Caco-2 (cell line): Measurements from ENCODE around the gene PCDH18. TPM values are rescaled to one million over a fixed set of nuclear protein-coding genes. Genes with fewer than 3 reads are reported as not detected.
A peak's percentile ranks its signal among the peaks of the same experiment; 100 is the strongest.

Experiments used
- Bru-seq: library from RNA; stranded (reverse); fragments of 400-500 nt; gene quantifications from one replicate; lab custom pipeline; 2021; lab: Mats Ljungman, UMichigan
- BruChase-seq, 2 experiments: library from RNA; stranded (reverse); fragments of 400-500 nt; gene quantifications; one replicate each; lab custom pipeline; 2021; lab: Mats Ljungman, UMichigan
- BruUV-seq: library from RNA; stranded (reverse); fragments of 400-500 nt; replicated peaks from 2 replicates; lab custom pipeline; 2021; lab: Mats Ljungman, UMichigan
- CTCF ChIA-PET: fragments of 300-600 bp; sonication (Branson Sonifier 250); formaldehyde crosslinking; loops from one replicate; lab custom pipeline; 2022; ENCODE audit warnings: antibody characterized with exemption; lab: Charles Lee
- POLR2A ChIA-PET: fragments of 300-600 bp; sonication (Branson Sonifier 250); formaldehyde crosslinking; loops from one replicate; lab custom pipeline; 2022; ENCODE audit warnings: antibody characterized with exemption; lab: Charles Lee
- DNase-seq, 2 experiments: peaks; one replicate each; pipeline versions ENCODE4 v3.0.0 to v3.0.0-alpha.2; 2020 to 2022
- H3K27me3 ChIP-seq: replicated peaks from 2 replicates; pipeline ENCODE4 v1.6.0; 2011; ENCODE audit warnings: low read length; ENCODE audit not compliant: control insufficient read depth, insufficient read depth
- H3K36me3 ChIP-seq: 2 replicates; pipeline ENCODE4 v1.5.1; 2011; ENCODE audit warnings: low read length; ENCODE audit not compliant: control insufficient read depth, insufficient read depth
- H3K4me1 ChIP-seq: fragments of 250-450 bp; sonication (Bioruptor Pico); 2 replicates; pipeline ENCODE4 v1.5.1; 2020; ENCODE audit warnings: mild to moderate bottlenecking
- H3K4me3 ChIP-seq: 2 replicates; pipeline ENCODE4 v1.5.1; 2011; ENCODE audit warnings: low read depth, mild to moderate bottlenecking, control low read depth, low read length
- H3K9me3 ChIP-seq: fragments of 250-450 bp; sonication (Bioruptor Pico); 2 replicates; pipeline ENCODE4 v1.5.1; 2020; ENCODE audit warnings: mild to moderate bottlenecking, moderate library complexity
- H3K27ac Mint-ChIP-seq: one replicate; pipeline ENCODE4 v1.8.0; 2022; ENCODE audit warnings: mixed read lengths; ENCODE audit not compliant: unreplicated experiment
- H3K27me3 Mint-ChIP-seq: one replicate; pipeline ENCODE4 v1.8.0; 2022; ENCODE audit warnings: mixed read lengths; ENCODE audit not compliant: insufficient read depth, unreplicated experiment
- H3K36me3 Mint-ChIP-seq: one replicate; pipeline ENCODE4 v1.8.0; 2022; ENCODE audit warnings: mild to moderate bottlenecking, mixed read lengths; ENCODE audit not compliant: insufficient read depth, unreplicated experiment
- H3K4me1 Mint-ChIP-seq: one replicate; pipeline ENCODE4 v1.8.0; 2022; ENCODE audit warnings: low read depth, mixed read lengths; ENCODE audit not compliant: unreplicated experiment
- H3K4me3 Mint-ChIP-seq: one replicate; pipeline ENCODE4 v1.8.0; 2022; ENCODE audit warnings: mild to moderate bottlenecking, moderate library complexity, mixed read lengths; ENCODE audit not compliant: unreplicated experiment
- H3K9me3 Mint-ChIP-seq: one replicate; pipeline ENCODE4 v1.8.0; 2022; ENCODE audit warnings: mixed read lengths; ENCODE audit not compliant: unreplicated experiment
- intact Hi-C: fragments of 100-400 bp; cut with micrococcal nuclease; formaldehyde crosslinking; loops from one replicate; pipeline ENCODE4 v1.10.0; 2022; ENCODE audit not compliant: unreplicated experiment
- long read RNA-seq: library from polyadenylated mRNA; stranded (forward); transcript quantifications from one replicate; pipeline ENCODE4 v2.0.0, GENCODE V29; 2022
- total RNA-seq: library from RNA; stranded (reverse); gene quantifications from 2 replicates; pipeline ENCODE4 v1.2.3, GENCODE V29; 2022
- TF ChIP-seq, protein P1 (sequence below), 2 experiments: fragments of 200-600 bp in 1 of 2; IDR thresholded peaks; 1 replicate in 1 of 2; 2 replicates in 1 of 2; pipeline versions ENCODE4 v1.5.1 to v1.8.0; 2011 to 2022; ENCODE audit warnings: antibody characterized with exemption in 1 of 2, control low read depth in 1 of 2, inconsistent platforms in 1 of 2, low read depth in 1 of 2, low read length in 1 of 2, mild to moderate bottlenecking in 1 of 2, moderate library complexity in 1 of 2; ENCODE audit not compliant: insufficient read depth in 1 of 2, severe bottlenecking in 1 of 2, unreplicated experiment in 1 of 2

PCDH18 gene, protein sequence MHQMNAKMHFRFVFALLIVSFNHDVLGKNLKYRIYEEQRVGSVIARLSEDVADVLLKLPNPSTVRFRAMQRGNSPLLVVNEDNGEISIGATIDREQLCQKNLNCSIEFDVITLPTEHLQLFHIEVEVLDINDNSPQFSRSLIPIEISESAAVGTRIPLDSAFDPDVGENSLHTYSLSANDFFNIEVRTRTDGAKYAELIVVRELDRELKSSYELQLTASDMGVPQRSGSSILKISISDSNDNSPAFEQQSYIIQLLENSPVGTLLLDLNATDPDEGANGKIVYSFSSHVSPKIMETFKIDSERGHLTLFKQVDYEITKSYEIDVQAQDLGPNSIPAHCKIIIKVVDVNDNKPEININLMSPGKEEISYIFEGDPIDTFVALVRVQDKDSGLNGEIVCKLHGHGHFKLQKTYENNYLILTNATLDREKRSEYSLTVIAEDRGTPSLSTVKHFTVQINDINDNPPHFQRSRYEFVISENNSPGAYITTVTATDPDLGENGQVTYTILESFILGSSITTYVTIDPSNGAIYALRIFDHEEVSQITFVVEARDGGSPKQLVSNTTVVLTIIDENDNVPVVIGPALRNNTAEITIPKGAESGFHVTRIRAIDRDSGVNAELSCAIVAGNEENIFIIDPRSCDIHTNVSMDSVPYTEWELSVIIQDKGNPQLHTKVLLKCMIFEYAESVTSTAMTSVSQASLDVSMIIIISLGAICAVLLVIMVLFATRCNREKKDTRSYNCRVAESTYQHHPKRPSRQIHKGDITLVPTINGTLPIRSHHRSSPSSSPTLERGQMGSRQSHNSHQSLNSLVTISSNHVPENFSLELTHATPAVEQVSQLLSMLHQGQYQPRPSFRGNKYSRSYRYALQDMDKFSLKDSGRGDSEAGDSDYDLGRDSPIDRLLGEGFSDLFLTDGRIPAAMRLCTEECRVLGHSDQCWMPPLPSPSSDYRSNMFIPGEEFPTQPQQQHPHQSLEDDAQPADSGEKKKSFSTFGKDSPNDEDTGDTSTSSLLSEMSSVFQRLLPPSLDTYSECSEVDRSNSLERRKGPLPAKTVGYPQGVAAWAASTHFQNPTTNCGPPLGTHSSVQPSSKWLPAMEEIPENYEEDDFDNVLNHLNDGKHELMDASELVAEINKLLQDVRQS
- total RNA-seq = 0.29 and 0.49 TPM in 2 replicates
- percentile 27 among the genes with signal in this experiment for Bru-seq, nascent RNA
- BruChase-seq, experiment 1, labeled RNA remaining after a 2-hour chase = percentile 24 among the genes with signal in this experiment
- percentile 15 among the genes with signal in this experiment for BruChase-seq, experiment 2, labeled RNA remaining after a 6-hour chase
- long read RNA-seq = 0 reads

DNA sequence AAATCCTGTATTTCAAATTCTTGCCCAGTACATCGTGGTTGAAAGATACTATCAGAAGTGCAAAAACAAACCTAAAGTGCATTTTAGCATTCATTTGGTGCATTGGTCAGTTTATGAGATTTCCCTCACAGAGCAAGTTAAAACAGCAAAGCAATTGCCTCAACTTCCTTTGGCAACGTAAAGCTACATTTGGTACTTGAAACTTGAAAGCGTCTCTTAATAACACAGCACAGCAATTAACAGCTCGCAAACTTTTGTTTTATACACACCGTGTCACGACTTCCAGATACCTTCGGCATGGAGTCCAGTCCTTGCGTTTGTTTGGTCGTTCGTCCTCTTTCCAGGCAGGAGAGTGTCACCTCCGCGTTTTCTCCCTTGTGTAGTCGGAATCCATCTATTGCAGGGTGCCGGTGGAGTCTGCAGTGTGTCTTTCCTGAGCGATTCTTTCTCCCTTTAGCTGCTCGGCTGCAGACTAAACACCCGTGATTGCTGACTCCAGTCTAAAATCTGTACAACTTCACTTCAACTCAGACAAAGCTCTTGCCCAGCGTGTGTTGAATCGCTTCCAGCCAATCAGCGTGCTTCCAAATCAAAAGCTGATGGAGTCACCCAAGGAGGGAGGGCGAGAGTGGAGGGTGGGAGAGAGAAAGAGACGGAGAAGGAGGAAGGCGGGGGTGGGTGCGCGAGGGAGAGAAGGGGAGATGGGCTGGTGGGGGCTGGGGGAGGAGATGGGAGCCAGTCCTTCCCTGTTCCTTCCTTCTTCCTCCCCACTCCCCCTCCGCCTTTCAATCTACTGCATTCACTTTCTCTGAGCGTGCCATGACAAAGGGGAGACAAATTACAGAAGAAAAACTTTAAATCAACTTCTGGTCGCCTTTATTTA, at the start of gene PCDH18:
TSS of gene PCDH18 (minus strand) at position 509 of the 883 bp plus-strand sequence. CDS start at position 103, 406 bp downstream.
- intact Hi-C loops = no loop called here
- Mint-ChIP-seq H3K36me3 (no peaks in the 10 kb centered on the region), H3K9me3 (no peaks in the 10 kb centered on the region), H3K4me3 (no peak within 1 kb of the TSS), H3K27ac (no peak within 1 kb of the TSS), H3K4me1 (no peaks in the 10 kb centered on the region), H3K27me3 (peaks cover 5% of the 10 kb centered on the region)
- BruUV-seq = no TSS peak
- H3K9me3 ChIP-seq = no peaks in the 10 kb centered on the region
- peak in 1 of 2 experiments; percentile 43 for DNase-seq
- no peaks in the 10 kb centered on the region for H3K27me3 ChIP-seq
- H3K36me3 ChIP-seq = no peaks in the 10 kb centered on the region
- H3K4me1 ChIP-seq = 0 out of 2 replicates have a peak, but pooled peaks cover 2% of the 10 kb centered on the region
- ChIA-PET CTCF (no interaction called here), POLR2A (interaction anchor here (0.5 kb wide), 1 partner anchor 325 kb away, joined by 3 read pairs; no protein-coding TSS in a partner anchor)
- TF ChIP-seq, protein P1, sequence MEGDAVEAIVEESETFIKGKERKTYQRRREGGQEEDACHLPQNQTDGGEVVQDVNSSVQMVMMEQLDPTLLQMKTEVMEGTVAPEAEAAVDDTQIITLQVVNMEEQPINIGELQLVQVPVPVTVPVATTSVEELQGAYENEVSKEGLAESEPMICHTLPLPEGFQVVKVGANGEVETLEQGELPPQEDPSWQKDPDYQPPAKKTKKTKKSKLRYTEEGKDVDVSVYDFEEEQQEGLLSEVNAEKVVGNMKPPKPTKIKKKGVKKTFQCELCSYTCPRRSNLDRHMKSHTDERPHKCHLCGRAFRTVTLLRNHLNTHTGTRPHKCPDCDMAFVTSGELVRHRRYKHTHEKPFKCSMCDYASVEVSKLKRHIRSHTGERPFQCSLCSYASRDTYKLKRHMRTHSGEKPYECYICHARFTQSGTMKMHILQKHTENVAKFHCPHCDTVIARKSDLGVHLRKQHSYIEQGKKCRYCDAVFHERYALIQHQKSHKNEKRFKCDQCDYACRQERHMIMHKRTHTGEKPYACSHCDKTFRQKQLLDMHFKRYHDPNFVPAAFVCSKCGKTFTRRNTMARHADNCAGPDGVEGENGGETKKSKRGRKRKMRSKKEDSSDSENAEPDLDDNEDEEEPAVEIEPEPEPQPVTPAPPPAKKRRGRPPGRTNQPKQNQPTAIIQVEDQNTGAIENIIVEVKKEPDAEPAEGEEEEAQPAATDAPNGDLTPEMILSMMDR (IDR thresholded peaks at IDR 0.05; ENCODE audit: insufficient read depth in 1 of 2, low read depth in 1 of 2, low read length in 1 of 2, severe bottlenecking in 1 of 2, unreplicated experiment in 1 of 2) = no peak
- H3K4me3 ChIP-seq = 0 out of 2 replicates have a peak within 1 kb of the TSS, but pooled peaks have one; percentile 6

DNA sequence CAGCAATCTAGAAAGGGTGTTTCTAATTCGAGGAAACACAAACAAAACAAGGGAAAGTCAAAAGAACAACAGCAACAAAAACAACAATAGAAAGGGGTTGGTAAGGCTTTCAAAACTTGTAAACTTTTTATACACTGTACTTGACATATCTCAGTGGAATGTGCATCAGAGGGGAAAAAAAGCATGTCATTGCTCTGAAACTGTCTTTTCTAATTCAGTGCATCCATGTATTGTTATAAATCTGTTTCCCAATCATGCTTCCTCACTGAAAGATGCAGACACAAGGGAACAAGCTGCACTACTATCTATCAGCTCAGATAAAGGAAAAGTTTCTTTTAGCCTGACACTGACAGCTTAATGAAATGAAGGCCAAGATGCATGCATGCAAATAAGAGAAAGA, 44.2 kb upstream of the PCDH18 start:
- intact Hi-C loops = no loop called here
- ChIA-PET CTCF (no interaction called here), POLR2A (no interaction called here)
- H3K4me3 Mint-ChIP-seq = no peak overlapping the region
- Histone ChIP-seq H3K27me3 (no peaks in the 10 kb centered on the region), H3K36me3 (no peaks in the 10 kb centered on the region), H3K4me3 (no peak overlapping the region), H3K9me3 (no peaks in the 10 kb centered on the region), H3K4me1 (no peaks in the 10 kb centered on the region)
- no peak for DNase-seq
- no peak overlapping the region for H3K27ac Mint-ChIP-seq
- H3K9me3 Mint-ChIP-seq = no peaks in the 10 kb centered on the region
- TF ChIP-seq, protein P1 (IDR thresholded peaks at IDR 0.05; ENCODE audit: insufficient read depth in 1 of 2, low read depth in 1 of 2, low read length in 1 of 2, severe bottlenecking in 1 of 2, unreplicated experiment in 1 of 2) = no peak
- no TSS peak for BruUV-seq
- no peaks in the 10 kb centered on the region for H3K4me1 Mint-ChIP-seq
- H3K36me3 Mint-ChIP-seq = no peaks in the 10 kb centered on the region
- H3K27me3 Mint-ChIP-seq = no peaks in the 10 kb centered on the region
